Measurements from ENCODE around the gene PIK3R3. TPM values are rescaled to one million over a fixed set of nuclear protein-coding genes. Genes with fewer than 3 reads are reported as not detected.

Gene PIK3R3
- total RNA-seq, 2 donors from 2014 or later = 6.2 to 12.9 TPM

- Histone ChIP-seq H3K9me3 (no peaks in the 10 kb centered on the region), H3K4me3 (no peak overlapping the region), H3K27ac (no peak overlapping the region), H3K4me1 (no peaks in the 10 kb centered on the region), H3K27me3 (no peaks in the 10 kb centered on the region), H3K36me3 (replicated peaks in 1 of 2; ENCODE audit: insufficient read depth in 1 of 2, low read depth in 2 of 2) (no peaks in the 10 kb centered on the region)
- WGBS, 2 donors = 85 to 87% methylated on average over 1 of the region's 1 CpG
- intact Hi-C loops (cut with DNase I) = no loop called here
- TF ChIP-seq POLR2A (IDR thresholded peaks at IDR 0.05) (no peak), CTCF (IDR thresholded peaks at IDR 0.05) (no peak)
- ATAC-seq = no peak
- no peak for DNase-seq
Observed at GRCh38 chr1:46157916-46158311, 25.5 kb upstream of the PIK3R3 start.

- WGBS, 2 donors = 90 to 100% methylated on average over 1 of the region's 1 CpG
- H3K27ac ChIP-seq = no peak overlapping the region
- TF ChIP-seq CTCF (IDR thresholded peaks at IDR 0.05) (no peak), POLR2A (IDR thresholded peaks at IDR 0.05) (no peak)
- no peaks in the 10 kb centered on the region for H3K27me3 ChIP-seq
- H3K4me1 ChIP-seq = no peaks in the 10 kb centered on the region
- no peaks in the 10 kb centered on the region for H3K9me3 ChIP-seq
- intact Hi-C loops (cut with DNase I) = no loop called here
- DNase-seq = no peak
- H3K36me3 ChIP-seq (replicated peaks in 1 of 2; ENCODE audit: insufficient read depth in 1 of 2, low read depth in 2 of 2) = no peaks in the 10 kb centered on the region
- no peak for ATAC-seq
- no peak overlapping the region for H3K4me3 ChIP-seq
Observed at GRCh38 chr1:46153732-46154131, 21.3 kb upstream of the PIK3R3 start.

GRCh38 chr1:46153228-46153627, 20.8 kb upstream of the PIK3R3 start:
- no peaks in the 10 kb centered on the region for H3K27me3 ChIP-seq
- DNase-seq (no peak), ATAC-seq (no peak)
- TF ChIP-seq CTCF (IDR thresholded peaks at IDR 0.05) (no peak), POLR2A (IDR thresholded peaks at IDR 0.05) (no peak)
- intact Hi-C loops (cut with DNase I) = no loop called here
- H3K27ac ChIP-seq = no peak overlapping the region
- 78 to 100% methylated on average over 1 of the region's 1 CpG for WGBS, 2 donors
- no peaks in the 10 kb centered on the region for H3K4me1 ChIP-seq
- H3K9me3 ChIP-seq = no peaks in the 10 kb centered on the region
- H3K4me3 ChIP-seq = no peak overlapping the region
- H3K36me3 ChIP-seq (replicated peaks in 1 of 2; ENCODE audit: insufficient read depth in 1 of 2, low read depth in 2 of 2) = no peaks in the 10 kb centered on the region

GRCh38 chr1:46152016-46152415, 19.6 kb upstream of the PIK3R3 start:
- Histone ChIP-seq H3K4me1 (no peaks in the 10 kb centered on the region), H3K36me3 (replicated peaks in 1 of 2; ENCODE audit: insufficient read depth in 1 of 2, low read depth in 2 of 2) (no peaks in the 10 kb centered on the region), H3K27me3 (no peaks in the 10 kb centered on the region), H3K27ac (no peak overlapping the region), H3K9me3 (no peaks in the 10 kb centered on the region), H3K4me3 (no peak overlapping the region)
- TF ChIP-seq POLR2A (IDR thresholded peaks at IDR 0.05) = no peak
- intact Hi-C loops (cut with DNase I) = no loop called here
- ATAC-seq (no peak), DNase-seq (no peak)
- 88 to 93% methylated on average over 3 of the region's 3 CpGs for WGBS, 2 donors

GRCh38 chr1:46150085-46150484, 17.7 kb upstream of the PIK3R3 start:
- Histone ChIP-seq H3K4me3 (no peak overlapping the region), H3K27me3 (no peaks in the 10 kb centered on the region), H3K9me3 (no peaks in the 10 kb centered on the region), H3K27ac (peak overlapping the region in 1 of 4 donors; percentile 37), H3K36me3 (replicated peaks in 1 of 2; ENCODE audit: insufficient read depth in 1 of 2, low read depth in 2 of 2) (no peaks in the 10 kb centered on the region), H3K4me1 (no peaks in the 10 kb centered on the region)
- WGBS, 2 donors = 76 to 84% methylated on average over 2 of the region's 2 CpGs
- no peak for TF ChIP-seq POLR2A (IDR thresholded peaks at IDR 0.05)
- TF ChIP-seq CTCF (IDR thresholded peaks at IDR 0.05) = no peak
- DNase-seq (no peak), ATAC-seq (no peak)
- intact Hi-C loops (cut with DNase I) = no loop called here
